Measurements from ENCODE around the gene LOX.
A peak's percentile ranks its signal among the peaks of the same experiment; 100 is the strongest.

LOX gene

GRCh38 chr5:122083535-122083934 is 5.5 kb upstream of the LOX start:
- H3K27ac Mint-ChIP-seq: no peak overlapping the region
- H3K36me3 Mint-ChIP-seq (ENCODE audit: low read depth): no peaks in the 10 kb centered on the region
- no peaks in the 10 kb centered on the region for H3K4me1 Mint-ChIP-seq (ENCODE audit: low read depth)
- no peak for DNase-seq (ENCODE audit: low spot score)
- H3K9me3 Mint-ChIP-seq: no peaks in the 10 kb centered on the region
- H3K4me3 Mint-ChIP-seq: no peak overlapping the region
- peaks cover 45% of the 10 kb centered on the region for H3K27me3 Mint-ChIP-seq (ENCODE audit: low read depth)

- Mint-ChIP-seq H3K9me3 (no peaks in the 10 kb centered on the region), H3K4me3 (no peak overlapping the region), H3K27me3 (ENCODE audit: low read depth) (peaks cover 56% of the 10 kb centered on the region), H3K27ac (no peak overlapping the region), H3K4me1 (ENCODE audit: low read depth) (peaks cover 11% of the 10 kb centered on the region), H3K36me3 (ENCODE audit: low read depth) (no peaks in the 10 kb centered on the region)
- DNase-seq (ENCODE audit: low spot score): no peak
Observed at GRCh38 chr5:122081541-122081940, 3.5 kb upstream of the LOX start.

- no peak overlapping the region for H3K27ac Mint-ChIP-seq
- peaks cover 11% of the 10 kb centered on the region for H3K4me1 Mint-ChIP-seq (ENCODE audit: low read depth)
- DNase-seq (ENCODE audit: low spot score): no peak
- no peaks in the 10 kb centered on the region for H3K9me3 Mint-ChIP-seq
- no peaks in the 10 kb centered on the region for H3K36me3 Mint-ChIP-seq (ENCODE audit: low read depth)
- peaks cover 68% of the 10 kb centered on the region for H3K27me3 Mint-ChIP-seq (ENCODE audit: low read depth)
- peak overlapping the region; percentile 75 for H3K4me3 Mint-ChIP-seq
Observed at GRCh38 chr5:122077366-122078115, 518 bp downstream of the LOX start.

- Mint-ChIP-seq H3K27ac (no peak overlapping the region), H3K4me1 (ENCODE audit: low read depth) (peaks cover 11% of the 10 kb centered on the region), H3K36me3 (ENCODE audit: low read depth) (no peaks in the 10 kb centered on the region), H3K4me3 (peak overlapping the region; percentile 75), H3K27me3 (ENCODE audit: low read depth) (peaks cover 63% of the 10 kb centered on the region), H3K9me3 (no peaks in the 10 kb centered on the region)
- DNase-seq (ENCODE audit: low spot score): peak; percentile 8
Observed at GRCh38 chr5:122076669-122077365, 1.2 kb downstream of the LOX start.

GRCh38 chr5:122076050-122076461 is 2.0 kb downstream of the LOX start:
- H3K27me3 Mint-ChIP-seq (ENCODE audit: low read depth): peaks cover 58% of the 10 kb centered on the region
- no peaks in the 10 kb centered on the region for H3K9me3 Mint-ChIP-seq
- no peaks in the 10 kb centered on the region for H3K36me3 Mint-ChIP-seq (ENCODE audit: low read depth)
- DNase-seq (ENCODE audit: low spot score): no peak
- no peak overlapping the region for H3K27ac Mint-ChIP-seq
- no peak overlapping the region for H3K4me3 Mint-ChIP-seq
- H3K4me1 Mint-ChIP-seq (ENCODE audit: low read depth): peaks cover 11% of the 10 kb centered on the region

- peaks cover 40% of the 10 kb centered on the region for H3K27me3 Mint-ChIP-seq (ENCODE audit: low read depth)
Observed at GRCh38 chr5:122073864-122074263, 4.2 kb downstream of the LOX start.

GRCh38 chr5:122073018-122073417 is 5.0 kb downstream of the LOX start:
- Mint-ChIP-seq H3K4me3 (no peak overlapping the region), H3K9me3 (no peaks in the 10 kb centered on the region), H3K4me1 (ENCODE audit: low read depth) (peaks cover 7% of the 10 kb centered on the region), H3K36me3 (ENCODE audit: low read depth) (no peaks in the 10 kb centered on the region), H3K27me3 (ENCODE audit: low read depth) (peaks cover 32% of the 10 kb centered on the region), H3K27ac (no peak overlapping the region)
- DNase-seq (ENCODE audit: low spot score): no peak

More at GRCh38 chr5:122073864-122074263, 4.2 kb downstream of the LOX start:
- no peak overlapping the region for H3K4me3 Mint-ChIP-seq
- H3K36me3 Mint-ChIP-seq (ENCODE audit: low read depth): no peaks in the 10 kb centered on the region
- H3K27ac Mint-ChIP-seq: no peak overlapping the region
- DNase-seq (ENCODE audit: low spot score): no peak
- H3K9me3 Mint-ChIP-seq: no peaks in the 10 kb centered on the region
- H3K4me1 Mint-ChIP-seq (ENCODE audit: low read depth): peaks cover 11% of the 10 kb centered on the region

- no peaks in the 10 kb centered on the region for H3K9me3 Mint-ChIP-seq
- no peak for DNase-seq (ENCODE audit: low spot score)
Observed at GRCh38 chr5:122067390-122067789, 10.7 kb downstream of the LOX start.

GRCh38 chr5:122064992-122065391 is 13.1 kb downstream of the LOX start:
- no peaks in the 10 kb centered on the region for H3K27me3 Mint-ChIP-seq (ENCODE audit: low read depth)
- H3K4me1 Mint-ChIP-seq (ENCODE audit: low read depth): no peaks in the 10 kb centered on the region
- no peaks in the 10 kb centered on the region for H3K36me3 Mint-ChIP-seq (ENCODE audit: low read depth)
- H3K4me3 Mint-ChIP-seq: no peak overlapping the region
- no peak overlapping the region for H3K27ac Mint-ChIP-seq
- no peaks in the 10 kb centered on the region for H3K9me3 Mint-ChIP-seq
- DNase-seq (ENCODE audit: low spot score): no peak

More at GRCh38 chr5:122067390-122067789, 10.7 kb downstream of the LOX start:
- no peaks in the 10 kb centered on the region for H3K4me1 Mint-ChIP-seq (ENCODE audit: low read depth)
- no peak overlapping the region for H3K27ac Mint-ChIP-seq
- no peaks in the 10 kb centered on the region for H3K27me3 Mint-ChIP-seq (ENCODE audit: low read depth)
- H3K36me3 Mint-ChIP-seq (ENCODE audit: low read depth): no peaks in the 10 kb centered on the region
- H3K4me3 Mint-ChIP-seq: no peak overlapping the region

GRCh38 chr5:122063836-122064235 is 14.2 kb downstream of the LOX start:
- no peaks in the 10 kb centered on the region for H3K9me3 Mint-ChIP-seq
- H3K27me3 Mint-ChIP-seq (ENCODE audit: low read depth): no peaks in the 10 kb centered on the region
- H3K27ac Mint-ChIP-seq: no peak overlapping the region
- H3K4me3 Mint-ChIP-seq: no peak overlapping the region
- no peak for DNase-seq (ENCODE audit: low spot score)
- no peaks in the 10 kb centered on the region for H3K36me3 Mint-ChIP-seq (ENCODE audit: low read depth)
- no peaks in the 10 kb centered on the region for H3K4me1 Mint-ChIP-seq (ENCODE audit: low read depth)

- no peak overlapping the region for H3K27ac Mint-ChIP-seq
- DNase-seq (ENCODE audit: low spot score): no peak
- H3K9me3 Mint-ChIP-seq: no peaks in the 10 kb centered on the region
- no peaks in the 10 kb centered on the region for H3K27me3 Mint-ChIP-seq (ENCODE audit: low read depth)
- no peak overlapping the region for H3K4me3 Mint-ChIP-seq
- H3K36me3 Mint-ChIP-seq (ENCODE audit: low read depth): no peaks in the 10 kb centered on the region
- no peaks in the 10 kb centered on the region for H3K4me1 Mint-ChIP-seq (ENCODE audit: low read depth)
Observed at GRCh38 chr5:122062205-122062604, 15.9 kb downstream of the LOX start.

GRCh38 chr5:122056913-122057312 is 21.1 kb downstream of the LOX start:
- Mint-ChIP-seq H3K36me3 (ENCODE audit: low read depth) (no peaks in the 10 kb centered on the region), H3K4me1 (ENCODE audit: low read depth) (no peaks in the 10 kb centered on the region), H3K27ac (no peak overlapping the region), H3K27me3 (ENCODE audit: low read depth) (no peaks in the 10 kb centered on the region), H3K4me3 (no peak overlapping the region), H3K9me3 (no peaks in the 10 kb centered on the region)
- no peak for DNase-seq (ENCODE audit: low spot score)

GRCh38 chr5:122054266-122054665 is 23.8 kb downstream of the LOX start:
- no peaks in the 10 kb centered on the region for H3K4me1 Mint-ChIP-seq (ENCODE audit: low read depth)
- H3K27ac Mint-ChIP-seq: no peak overlapping the region
- H3K27me3 Mint-ChIP-seq (ENCODE audit: low read depth): no peaks in the 10 kb centered on the region
- no peaks in the 10 kb centered on the region for H3K9me3 Mint-ChIP-seq
- no peaks in the 10 kb centered on the region for H3K36me3 Mint-ChIP-seq (ENCODE audit: low read depth)
- DNase-seq (ENCODE audit: low spot score): no peak
- H3K4me3 Mint-ChIP-seq: no peak overlapping the region

- no peaks in the 10 kb centered on the region for H3K36me3 Mint-ChIP-seq (ENCODE audit: low read depth)
- no peak overlapping the region for H3K4me3 Mint-ChIP-seq
- H3K27me3 Mint-ChIP-seq (ENCODE audit: low read depth): no peaks in the 10 kb centered on the region
- H3K27ac Mint-ChIP-seq: no peak overlapping the region
- DNase-seq (ENCODE audit: low spot score): no peak
- H3K4me1 Mint-ChIP-seq (ENCODE audit: low read depth): no peaks in the 10 kb centered on the region
- H3K9me3 Mint-ChIP-seq: no peaks in the 10 kb centered on the region
Observed at GRCh38 chr5:122053181-122054109, 24.6 kb downstream of the LOX start.

Measured in T-helper 2 cell treated with Interferon-gamma antibody and Interleukin-4, amounts not matched to agents 5 μg/mL and 100 μg/mL, for 36 hours (primary cell).